ENCODE results near the gene SYNM.

SYNM gene

DNA sequence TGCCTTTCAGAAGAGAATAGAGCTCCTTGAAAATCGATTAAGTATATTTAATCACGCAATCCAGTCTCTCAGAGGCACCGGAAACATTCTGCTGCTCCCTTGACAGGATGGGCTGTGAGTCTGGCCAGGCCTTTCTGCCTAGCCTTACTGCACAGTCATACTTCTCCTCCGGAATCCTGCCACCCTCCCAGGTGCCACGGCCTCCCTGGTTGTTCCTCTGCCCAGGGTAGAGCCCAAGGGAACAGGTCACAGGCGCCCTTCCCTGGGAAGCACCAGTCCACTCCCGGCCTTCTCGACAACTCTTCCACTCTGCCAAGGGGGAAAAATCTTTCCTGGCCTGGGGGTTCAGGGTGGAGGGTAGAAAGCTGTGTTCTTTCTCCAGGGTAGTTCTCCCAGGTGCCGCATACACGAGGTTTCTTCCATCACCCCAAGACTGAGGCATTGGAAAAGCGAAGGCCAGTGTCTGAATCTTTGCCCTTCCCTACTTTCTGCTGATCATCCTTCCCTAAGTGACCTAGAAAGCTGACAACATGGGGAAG, 17.4 kb upstream of the SYNM start:
- FAIRE-seq (no peak), DNase-seq (ENCODE audit: insufficient read length) (no peak)
- TF ChIP-seq POLR2AphosphoS5 (IDR thresholded peaks at IDR 0.05; ENCODE audit: low read depth, low read length), result no peak
- no peak for TF ChIP-seq TAF1 (IDR thresholded peaks at IDR 0.05; ENCODE audit: borderline replicate concordance, low read depth, low read length)
- no peak for TF ChIP-seq POLR2A (IDR thresholded peaks at IDR 0.05; ENCODE audit: low read depth, low read length)

DNA sequence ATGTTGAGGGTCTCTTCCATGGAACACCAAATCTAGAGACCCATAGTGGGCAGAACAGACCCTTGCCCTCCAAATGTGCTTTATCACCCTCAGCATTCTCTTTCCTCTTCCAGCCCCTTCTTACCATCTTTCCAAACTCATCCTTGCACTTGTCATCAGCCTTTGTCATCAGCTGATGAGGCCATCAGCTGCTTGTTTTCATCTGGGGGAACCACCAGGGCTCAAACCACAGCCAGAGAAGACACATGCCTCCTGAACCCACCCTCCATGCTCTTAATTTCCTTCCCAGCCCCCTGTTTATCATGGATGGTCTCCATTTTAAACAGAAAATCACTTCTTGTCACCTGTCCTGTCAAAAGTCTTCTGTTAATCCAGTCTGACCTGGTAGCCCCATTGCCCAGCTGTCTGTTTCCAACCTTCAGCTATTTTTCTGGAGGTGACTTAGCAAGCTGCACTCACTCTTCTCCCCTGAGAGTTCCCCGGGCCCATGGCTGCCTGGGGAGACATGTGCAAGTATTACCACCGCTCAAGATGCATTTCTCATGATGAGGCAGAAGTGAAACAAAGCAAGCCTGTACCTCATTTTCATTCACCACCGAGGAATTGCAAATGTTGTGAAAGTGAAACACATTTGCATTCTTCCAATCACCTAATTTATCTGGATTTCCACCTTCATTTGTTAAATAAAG, 14.7 kb upstream of the SYNM start:
- no peak for DNase-seq (ENCODE audit: insufficient read length)
- TF ChIP-seq POLR2A (IDR thresholded peaks at IDR 0.05; ENCODE audit: low read depth, low read length) (no peak), TAF1 (IDR thresholded peaks at IDR 0.05; ENCODE audit: borderline replicate concordance, low read depth, low read length) (no peak), POLR2AphosphoS5 (IDR thresholded peaks at IDR 0.05; ENCODE audit: low read depth, low read length) (no peak)
- FAIRE-seq, result peak; percentile 93

DNA sequence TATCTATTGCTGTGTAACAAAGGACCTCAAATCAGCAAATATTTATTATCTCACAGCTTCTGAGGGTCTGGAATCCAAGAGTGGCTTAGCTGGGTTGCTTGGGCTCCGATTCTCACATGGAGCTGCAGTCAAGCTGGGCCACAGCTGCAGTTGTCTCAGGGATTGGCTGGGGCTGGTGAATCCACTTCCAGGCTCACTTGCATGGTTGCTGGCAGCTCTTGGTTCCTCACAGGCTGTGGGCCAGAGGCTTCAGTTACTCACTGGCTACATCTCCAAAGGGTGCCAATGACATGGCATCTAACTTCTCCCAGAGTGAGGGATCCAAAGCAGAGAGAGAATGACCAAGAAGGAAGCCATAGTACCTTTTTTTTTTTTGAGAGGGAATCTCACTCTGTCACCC, 13.9 kb upstream of the SYNM start:
- DNase-seq (ENCODE audit: insufficient read length) (no peak), FAIRE-seq (no peak)
- no peak for TF ChIP-seq POLR2AphosphoS5 (IDR thresholded peaks at IDR 0.05; ENCODE audit: low read depth, low read length)
- TF ChIP-seq POLR2A (IDR thresholded peaks at IDR 0.05; ENCODE audit: low read depth, low read length), result no peak
- TF ChIP-seq TAF1 (IDR thresholded peaks at IDR 0.05; ENCODE audit: borderline replicate concordance, low read depth, low read length), result no peak

DNA sequence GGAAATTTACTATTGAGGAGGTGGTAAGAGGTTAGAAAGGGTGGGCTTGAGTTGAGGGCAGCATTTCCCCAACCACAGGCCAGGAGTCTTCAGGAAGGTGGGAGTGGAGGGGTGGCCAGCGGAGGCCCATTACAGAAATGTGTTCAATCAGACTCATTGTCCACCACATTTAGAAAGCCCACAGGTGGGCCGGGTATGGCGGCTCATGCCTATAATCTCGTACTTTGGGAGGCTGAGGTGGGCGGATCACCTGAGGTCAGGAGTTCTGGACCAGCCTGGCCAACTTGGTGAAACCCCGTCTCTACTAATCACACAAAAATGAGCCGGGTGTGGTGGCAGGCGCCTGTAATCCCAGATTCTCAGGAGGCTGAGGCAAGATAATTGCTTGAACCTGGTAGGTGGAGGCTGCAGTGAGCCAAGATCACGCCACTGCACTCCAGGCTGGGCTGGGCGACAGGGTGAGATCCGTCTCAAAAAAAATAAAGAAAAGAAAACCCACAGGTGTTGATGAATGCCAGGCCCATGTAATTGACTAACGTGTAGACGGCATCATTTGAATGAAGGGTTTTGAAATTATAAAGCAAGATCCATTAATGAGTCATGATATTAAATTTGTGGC, 12.2 kb upstream of the SYNM start:
- FAIRE-seq (peak; percentile 14), DNase-seq (ENCODE audit: insufficient read length) (no peak)
- TF ChIP-seq POLR2A (IDR thresholded peaks at IDR 0.05; ENCODE audit: low read depth, low read length), result no peak
- no peak for TF ChIP-seq POLR2AphosphoS5 (IDR thresholded peaks at IDR 0.05; ENCODE audit: low read depth, low read length)
- TF ChIP-seq TAF1 (IDR thresholded peaks at IDR 0.05; ENCODE audit: borderline replicate concordance, low read depth, low read length), result no peak

DNA sequence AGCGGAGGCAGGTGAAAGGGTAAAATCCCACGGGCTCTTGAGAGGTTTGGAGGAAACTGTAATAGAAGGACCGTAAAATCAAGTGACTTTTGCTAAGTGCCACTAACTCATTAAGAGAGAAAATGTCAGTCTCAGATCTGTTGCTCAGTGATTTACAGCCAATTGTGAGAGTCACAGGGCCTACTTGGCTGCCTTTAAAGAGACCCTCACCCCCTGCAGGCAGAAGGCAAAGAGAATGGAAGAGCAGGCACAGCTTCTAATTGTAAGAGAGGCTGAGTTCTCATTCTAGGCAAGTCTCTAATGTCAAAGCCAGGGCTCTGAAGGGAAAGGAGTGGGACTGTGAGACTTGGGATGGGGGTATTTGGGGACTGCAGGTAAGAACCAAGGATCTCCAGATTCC, 9.3 kb upstream of the SYNM start:
- FAIRE-seq (no peak), DNase-seq (ENCODE audit: insufficient read length) (no peak)
- TF ChIP-seq POLR2AphosphoS5 (IDR thresholded peaks at IDR 0.05; ENCODE audit: low read depth, low read length) (no peak), TAF1 (IDR thresholded peaks at IDR 0.05; ENCODE audit: borderline replicate concordance, low read depth, low read length) (no peak), POLR2A (IDR thresholded peaks at IDR 0.05; ENCODE audit: low read depth, low read length) (no peak)

DNA sequence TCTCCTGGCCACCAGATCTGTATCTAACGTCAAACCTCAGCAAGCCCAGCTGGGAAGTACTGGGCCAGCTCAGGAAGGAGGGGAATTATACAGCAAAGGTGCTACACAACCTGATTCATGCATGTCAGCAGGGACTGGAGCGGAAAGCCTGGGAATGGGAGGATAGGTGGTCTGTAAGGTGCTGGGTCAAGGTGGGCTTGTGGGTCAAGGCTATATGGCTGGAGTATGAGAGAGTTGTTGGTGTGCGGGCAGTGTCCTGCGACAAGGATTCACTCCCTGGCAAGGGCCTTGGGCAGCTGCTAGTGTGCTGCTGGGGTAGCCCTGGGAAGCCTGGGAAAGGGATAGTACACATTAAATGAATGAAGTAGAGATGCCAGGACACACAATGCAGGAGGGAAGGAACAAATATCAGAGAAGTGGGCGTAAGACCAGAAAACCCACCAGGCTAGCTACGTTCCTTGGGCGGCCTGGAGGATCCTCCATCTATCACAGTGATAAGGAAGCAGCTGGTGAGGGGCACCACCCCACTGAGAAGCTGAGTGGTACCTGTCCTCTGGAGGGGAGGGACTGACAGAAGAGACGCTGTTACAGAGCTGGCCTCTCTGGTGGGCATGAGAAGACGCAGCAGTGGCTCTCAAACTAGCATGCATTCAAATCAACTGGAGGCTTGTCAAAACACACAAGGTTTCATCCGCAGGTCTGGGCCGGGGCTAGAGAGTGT, 8.5 kb upstream of the SYNM start:
- no peak for TF ChIP-seq POLR2A (IDR thresholded peaks at IDR 0.05; ENCODE audit: low read depth, low read length)
- no peak for TF ChIP-seq POLR2AphosphoS5 (IDR thresholded peaks at IDR 0.05; ENCODE audit: low read depth, low read length)
- TF ChIP-seq TAF1 (IDR thresholded peaks at IDR 0.05; ENCODE audit: borderline replicate concordance, low read depth, low read length), result no peak
- no peak for DNase-seq (ENCODE audit: insufficient read length)
- no peak for FAIRE-seq

DNA sequence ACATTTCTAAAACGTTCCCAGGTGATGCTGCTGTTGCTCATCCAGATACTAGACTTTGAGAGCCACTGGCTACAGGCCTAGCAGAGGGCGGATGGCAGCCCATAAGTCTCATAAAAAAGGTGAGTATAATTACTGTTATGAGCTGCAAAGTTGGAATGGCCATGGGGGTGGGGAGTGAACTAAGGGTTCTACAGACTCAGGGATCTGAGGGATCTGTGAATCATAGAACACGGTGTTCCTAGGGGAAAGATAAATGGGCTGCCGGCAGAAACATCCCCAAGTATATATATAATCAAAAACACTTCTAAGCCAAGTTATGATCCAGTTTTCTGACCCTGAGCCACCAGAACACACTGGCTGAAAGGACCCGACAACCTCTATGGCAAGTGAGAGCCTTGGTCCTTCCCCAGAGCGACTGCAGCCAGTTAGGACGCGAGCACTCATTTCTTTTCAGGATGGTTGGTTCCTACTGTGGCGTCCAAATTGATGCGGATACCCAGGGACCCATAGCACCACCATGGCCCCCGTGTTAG, 7.9 kb upstream of the SYNM start:
- TF ChIP-seq POLR2AphosphoS5 (IDR thresholded peaks at IDR 0.05; ENCODE audit: low read depth, low read length), result no peak
- no peak for TF ChIP-seq POLR2A (IDR thresholded peaks at IDR 0.05; ENCODE audit: low read depth, low read length)
- no peak for TF ChIP-seq TAF1 (IDR thresholded peaks at IDR 0.05; ENCODE audit: borderline replicate concordance, low read depth, low read length)
- no peak for FAIRE-seq
- DNase-seq (ENCODE audit: insufficient read length), result no peak

DNA sequence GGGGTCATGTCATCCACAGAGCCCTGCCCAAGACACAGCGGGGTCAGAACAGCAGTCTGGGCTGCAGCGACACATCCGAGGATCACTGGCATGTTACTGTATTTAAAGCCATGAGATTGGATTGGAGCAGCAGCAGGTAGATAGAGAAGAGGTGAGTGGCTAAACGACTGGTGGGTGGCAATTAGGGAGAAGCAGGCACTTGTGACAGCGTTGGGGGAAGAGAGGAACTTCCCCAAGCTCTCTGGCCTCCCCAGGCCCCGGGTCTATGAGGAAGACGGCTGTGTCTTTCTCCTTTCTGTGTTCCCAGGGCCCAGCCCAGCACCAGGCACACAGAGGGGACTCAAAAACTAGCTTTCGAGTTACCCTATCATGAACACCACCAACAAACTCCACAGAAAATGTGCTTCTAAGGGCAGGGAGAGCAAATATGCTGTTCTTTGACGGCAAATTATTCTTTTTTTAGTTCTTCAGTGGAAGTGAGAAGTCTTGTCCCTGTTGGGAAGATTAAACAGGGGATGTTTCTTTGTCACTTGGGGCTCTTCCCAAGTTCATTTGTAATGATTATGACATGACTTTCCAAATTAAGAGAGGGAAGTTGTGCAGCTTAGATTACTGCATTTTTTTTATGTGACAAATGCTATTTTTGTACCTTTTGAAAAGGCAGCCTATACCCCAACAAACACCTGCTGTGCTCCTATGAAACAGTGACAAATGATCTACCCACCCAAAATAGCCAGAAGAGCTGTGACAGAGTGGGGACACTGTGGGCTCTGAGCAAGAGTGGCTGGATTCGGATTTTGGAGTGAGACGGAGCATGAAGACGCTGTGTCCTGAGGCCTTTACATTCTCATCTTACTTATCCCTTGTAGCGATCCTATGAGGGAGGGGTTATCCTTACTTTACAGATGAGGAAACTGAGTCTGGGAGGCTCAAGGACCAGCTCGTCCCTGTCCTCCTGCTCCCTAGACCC, 7.2 kb upstream of the SYNM start:
- no peak for TF ChIP-seq POLR2A (IDR thresholded peaks at IDR 0.05; ENCODE audit: low read depth, low read length)
- TF ChIP-seq TAF1 (IDR thresholded peaks at IDR 0.05; ENCODE audit: borderline replicate concordance, low read depth, low read length), result no peak
- TF ChIP-seq POLR2AphosphoS5 (IDR thresholded peaks at IDR 0.05; ENCODE audit: low read depth, low read length), result no peak
- DNase-seq (ENCODE audit: insufficient read length) (no peak), FAIRE-seq (no peak)

DNA sequence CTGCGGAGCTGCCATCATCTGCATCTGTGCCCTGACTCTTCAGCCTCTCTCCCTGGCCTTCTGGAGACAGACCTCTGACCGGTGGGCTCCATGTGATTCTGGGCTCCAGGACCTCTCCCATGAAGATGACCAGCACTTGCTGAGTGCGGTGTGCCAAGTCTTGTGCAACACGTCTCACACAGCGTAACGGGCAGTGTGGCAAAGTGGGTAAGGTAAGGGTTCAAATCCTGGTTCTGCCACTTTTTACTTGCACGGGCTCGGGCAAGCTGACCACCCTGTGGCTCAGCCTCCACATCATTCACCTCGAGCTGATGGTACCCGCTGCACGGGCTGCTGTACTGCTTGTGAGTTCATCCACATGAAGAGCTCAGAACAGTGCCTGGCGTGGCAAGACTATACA, 6.5 kb upstream of the SYNM start:
- FAIRE-seq (no peak), DNase-seq (ENCODE audit: insufficient read length) (no peak)
- no peak for TF ChIP-seq POLR2A (IDR thresholded peaks at IDR 0.05; ENCODE audit: low read depth, low read length)
- no peak for TF ChIP-seq POLR2AphosphoS5 (IDR thresholded peaks at IDR 0.05; ENCODE audit: low read depth, low read length)
- TF ChIP-seq TAF1 (IDR thresholded peaks at IDR 0.05; ENCODE audit: borderline replicate concordance, low read depth, low read length), result no peak

DNA sequence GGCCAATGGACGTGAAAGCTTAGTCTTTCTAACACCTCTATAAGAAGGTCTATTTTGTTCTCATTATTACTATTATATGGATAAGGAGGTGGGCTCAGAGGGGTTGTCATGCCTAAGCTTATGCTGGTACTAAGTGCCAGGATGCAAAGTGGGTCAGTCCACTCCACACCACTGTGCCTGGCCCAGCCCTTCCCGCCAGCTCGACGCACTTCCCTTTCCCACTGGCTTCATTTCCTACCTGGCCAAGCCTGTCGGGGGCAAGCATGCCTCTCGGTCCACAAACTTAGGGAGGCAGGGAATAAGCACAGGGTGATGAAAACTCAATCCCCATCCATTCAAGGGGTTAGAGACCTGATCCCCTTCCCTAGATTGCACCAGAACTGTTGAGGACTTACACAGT, 5.9 kb upstream of the SYNM start:
- DNase-seq (ENCODE audit: insufficient read length) (no peak), FAIRE-seq (no peak)
- TF ChIP-seq POLR2A (IDR thresholded peaks at IDR 0.05; ENCODE audit: low read depth, low read length) (no peak), POLR2AphosphoS5 (IDR thresholded peaks at IDR 0.05; ENCODE audit: low read depth, low read length) (no peak), TAF1 (IDR thresholded peaks at IDR 0.05; ENCODE audit: borderline replicate concordance, low read depth, low read length) (no peak)
